BLaER1 treated with 17β-estradiol and CSF1 and Interleukin-3, amounts not matched to agents 10 nM and 100 nM (cell line): ENCODE results near the gene DDX18.

Experiments used
- H3K27ac ChIP-seq, 11 experiments: shearing (Covaris generic); formaldehyde crosslinking; 2 replicates each; pipeline ENCODE4 v1.8.1; 2022
- H3K27me3 ChIP-seq, 11 experiments: shearing (Covaris generic); formaldehyde crosslinking; 2 replicates each; pipeline ENCODE4 v1.8.1; 2022
- H3K36me3 ChIP-seq, 11 experiments: shearing (Covaris generic); formaldehyde crosslinking; 2 replicates each; pipeline ENCODE4 v1.8.1; 2022
- H3K4me1 ChIP-seq, 10 experiments: shearing (Covaris generic); formaldehyde crosslinking; 2 replicates each; pipeline ENCODE4 v1.8.1; 2022
- H3K4me2 ChIP-seq, 11 experiments: shearing (Covaris generic); formaldehyde crosslinking; 2 replicates each; pipeline ENCODE4 v1.8.1; 2022
- H3K4me3 ChIP-seq, 10 experiments: shearing (Covaris generic); formaldehyde crosslinking; 2 replicates each; pipeline ENCODE4 v1.8.1; 2022
- H3K9ac ChIP-seq, 11 experiments: shearing (Covaris generic); formaldehyde crosslinking; 2 replicates each; pipeline ENCODE4 v1.8.1; 2022
- H3K9me3 ChIP-seq, 11 experiments: shearing (Covaris generic); formaldehyde crosslinking; replicated peaks in 1 of 11; 2 replicates each; pipeline ENCODE4 v1.8.1; 2022
- H4K20me1 ChIP-seq, 11 experiments: shearing (Covaris generic); formaldehyde crosslinking; 2 replicates each; pipeline ENCODE4 v1.8.1; 2022
- Cebpa-rat ChIP-seq, 11 experiments: shearing (Covaris generic); IDR thresholded peaks; 2 replicates each; pipeline ENCODE4 v1.8.1; 2022

Gene DDX18

GRCh38 chr2:117850461-117850860, 36.0 kb downstream of the DDX18 start:
- Histone ChIP-seq H3K4me1 (peaks cover 0 to 15% (median 9%) of the 10 kb centered on the region in 10 experiments; a peak in 12 of 20 replicates), H3K4me3 (no peak overlapping the region), H3K4me2 (no peak overlapping the region), H3K9ac (no peak overlapping the region), H4K20me1 (no peaks in the 10 kb centered on the region), H3K27me3 (no peaks in the 10 kb centered on the region), H3K36me3 (no peaks in the 10 kb centered on the region), H3K9me3 (peaks cover 13 to 22% (median 18%) of the 10 kb centered on the region in 11 experiments), H3K27ac (no peak overlapping the region)
- TF ChIP-seq Cebpa-rat (IDR thresholded peaks at IDR 0.05): no peak

DNA sequence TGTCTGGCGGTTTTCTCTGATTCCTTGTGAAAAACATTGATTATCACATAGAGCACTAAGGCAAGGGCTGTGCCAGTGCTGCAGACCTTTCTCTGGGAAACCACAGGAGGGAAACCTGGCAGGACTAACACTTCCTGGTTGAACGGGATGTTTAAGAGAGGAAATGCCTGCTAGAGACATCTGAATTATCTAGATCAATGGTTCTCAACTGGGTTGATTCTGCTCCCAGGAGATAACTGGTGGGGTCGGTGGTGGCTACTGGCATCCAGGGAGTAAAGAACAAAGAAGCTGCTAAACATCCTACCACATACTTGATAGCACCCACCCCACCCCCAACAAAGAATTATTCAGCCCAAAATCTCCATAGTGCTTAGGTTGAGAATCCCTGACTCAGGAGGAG, 37.5 kb downstream of the DDX18 start:
- H3K27ac ChIP-seq: no peak overlapping the region
- H3K4me1 ChIP-seq: peaks cover 0 to 15% (median 9%) of the 10 kb centered on the region in 10 experiments; a peak in 12 of 20 replicates
- no peak overlapping the region for H3K4me3 ChIP-seq
- peak overlapping the region in 7 of 11 experiments; percentile 42 to 79 (median 55); a peak in 14 of 22 replicates for H3K4me2 ChIP-seq
- TF ChIP-seq Cebpa-rat (IDR thresholded peaks at IDR 0.05): no peak
- no peaks in the 10 kb centered on the region for H3K36me3 ChIP-seq
- peaks cover 13 to 18% (median 16%) of the 10 kb centered on the region in 11 experiments for H3K9me3 ChIP-seq
- H4K20me1 ChIP-seq: no peaks in the 10 kb centered on the region
- no peak overlapping the region for H3K9ac ChIP-seq
- no peaks in the 10 kb centered on the region for H3K27me3 ChIP-seq

- Histone ChIP-seq H3K4me3 (no peak overlapping the region), H3K4me2 (no peak overlapping the region), H3K9ac (no peak overlapping the region), H3K4me1 (peaks cover 0 to 15% (median 9%) of the 10 kb centered on the region in 10 experiments; a peak in 12 of 20 replicates), H3K9me3 (peaks cover 2 to 6% (median 4%) of the 10 kb centered on the region in 11 experiments), H3K36me3 (no peaks in the 10 kb centered on the region), H3K27me3 (no peaks in the 10 kb centered on the region), H3K27ac (no peak overlapping the region), H4K20me1 (no peaks in the 10 kb centered on the region)
- TF ChIP-seq Cebpa-rat (IDR thresholded peaks at IDR 0.05): no peak
These were observed 38.8 kb downstream of the DDX18 start for GRCh38 chr2:117853316-117853715.

DNA sequence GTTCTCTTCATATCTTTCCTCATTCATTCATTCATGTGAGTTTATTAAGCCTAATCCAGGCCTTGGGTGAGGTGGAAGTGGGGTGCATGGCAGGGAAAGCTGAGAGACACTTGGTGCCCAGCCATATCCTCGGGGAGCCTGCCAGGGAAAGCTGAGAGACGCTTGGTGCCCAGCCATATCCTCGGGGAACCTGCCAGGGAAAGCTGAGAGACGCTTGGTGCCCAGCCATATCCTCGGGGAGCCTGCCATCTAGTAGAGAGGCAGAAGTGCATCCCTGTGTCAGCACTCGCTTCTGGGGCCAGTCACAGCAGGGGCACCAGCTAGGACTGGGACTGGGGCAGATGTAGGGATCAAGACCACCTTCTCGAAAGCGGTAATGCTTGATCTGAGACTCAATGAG, 39.4 kb downstream of the DDX18 start:
- no peaks in the 10 kb centered on the region for H3K27me3 ChIP-seq
- H3K4me2 ChIP-seq: no peak overlapping the region

GRCh38 chr2:117854610-117855009, 40.1 kb downstream of the DDX18 start:
- Histone ChIP-seq H4K20me1 (no peaks in the 10 kb centered on the region), H3K27me3 (no peaks in the 10 kb centered on the region), H3K4me2 (no peak overlapping the region), H3K36me3 (no peaks in the 10 kb centered on the region), H3K4me1 (peaks cover 0 to 15% (median 9%) of the 10 kb centered on the region in 10 experiments; a peak in 12 of 20 replicates), H3K9me3 (peaks cover 5 to 15% (median 8%) of the 10 kb centered on the region in 11 experiments; a peak in 21 of 22 replicates), H3K4me3 (no peak overlapping the region), H3K27ac (no peak overlapping the region), H3K9ac (no peak overlapping the region)
- no peak for TF ChIP-seq Cebpa-rat (IDR thresholded peaks at IDR 0.05)

More for the DNA sequence above, 39.4 kb downstream of the DDX18 start:
- Histone ChIP-seq H3K4me3 (no peak overlapping the region), H4K20me1 (no peaks in the 10 kb centered on the region), H3K9me3 (peaks cover 0 to 7% (median 1%) of the 10 kb centered on the region in 11 experiments; a peak in 14 of 22 replicates), H3K9ac (no peak overlapping the region), H3K27ac (no peak overlapping the region), H3K4me1 (peaks cover 0 to 15% (median 9%) of the 10 kb centered on the region in 10 experiments; a peak in 12 of 20 replicates), H3K36me3 (no peaks in the 10 kb centered on the region)
- TF ChIP-seq Cebpa-rat (IDR thresholded peaks at IDR 0.05): no peak

- Histone ChIP-seq H3K27me3 (no peaks in the 10 kb centered on the region), H3K4me1 (peaks cover 0 to 15% (median 9%) of the 10 kb centered on the region in 10 experiments; a peak in 12 of 20 replicates), H3K36me3 (no peaks in the 10 kb centered on the region), H3K27ac (no peak overlapping the region), H3K9ac (no peak overlapping the region), H3K4me3 (no peak overlapping the region), H3K4me2 (no peak overlapping the region), H4K20me1 (no peaks in the 10 kb centered on the region), H3K9me3 (peaks cover 13 to 27% (median 19%) of the 10 kb centered on the region in 11 experiments; a peak in 21 of 22 replicates)
- TF ChIP-seq Cebpa-rat (IDR thresholded peaks at IDR 0.05): no peak
These were observed 41.4 kb downstream of the DDX18 start for GRCh38 chr2:117855886-117856285.

DNA sequence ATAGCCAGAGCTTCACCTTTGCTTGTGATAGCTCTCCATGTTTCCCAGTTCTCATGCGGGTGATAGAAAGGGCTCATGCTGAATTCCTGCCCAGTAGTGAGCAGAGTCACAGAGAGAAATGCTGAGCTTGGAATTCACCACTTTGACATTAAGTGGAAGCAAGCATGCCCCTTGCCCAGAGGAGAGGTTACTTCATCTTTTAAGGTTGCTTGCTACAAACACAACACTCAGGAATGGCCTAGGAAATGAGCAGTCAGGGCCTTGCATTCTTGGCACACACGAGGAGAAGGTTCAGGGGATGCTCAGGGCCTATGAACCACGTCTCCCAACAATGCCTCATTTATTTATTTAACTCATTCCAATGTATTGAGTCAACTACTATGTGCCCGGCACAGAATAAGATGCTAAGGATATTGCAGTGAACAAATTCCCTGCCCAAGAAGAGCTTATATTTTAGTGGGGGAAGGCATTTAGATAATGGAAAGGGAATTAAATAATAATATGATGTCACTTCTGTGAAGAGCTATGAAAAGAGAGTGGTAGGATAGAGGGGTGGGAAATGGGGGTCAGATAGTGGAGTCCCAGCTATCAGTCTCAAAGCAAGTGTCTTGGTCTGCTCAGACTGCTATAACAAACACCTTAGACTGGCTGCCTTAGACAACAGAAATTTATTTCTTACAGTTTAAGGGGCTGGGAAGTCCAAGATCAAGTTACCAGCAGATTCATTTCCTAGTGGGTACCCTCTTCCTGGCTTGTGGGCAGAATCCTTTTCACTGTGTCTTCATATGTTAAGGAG, 42.1 kb downstream of the DDX18 start:
- H3K27me3 ChIP-seq: no peaks in the 10 kb centered on the region
- no peak overlapping the region for H3K27ac ChIP-seq
- no peaks in the 10 kb centered on the region for H4K20me1 ChIP-seq
- H3K9ac ChIP-seq: no peak overlapping the region
- no peaks in the 10 kb centered on the region for H3K36me3 ChIP-seq
- no peak overlapping the region for H3K4me3 ChIP-seq
- H3K4me2 ChIP-seq: no peak overlapping the region
- TF ChIP-seq Cebpa-rat (IDR thresholded peaks at IDR 0.05): no peak
- peaks cover 0 to 12% (median 6%) of the 10 kb centered on the region in 10 experiments; a peak in 12 of 20 replicates for H3K4me1 ChIP-seq
- H3K9me3 ChIP-seq: peaks cover 13 to 28% (median 19%) of the 10 kb centered on the region in 11 experiments; a peak in 21 of 22 replicates

- H4K20me1 ChIP-seq: no peaks in the 10 kb centered on the region
- TF ChIP-seq Cebpa-rat (IDR thresholded peaks at IDR 0.05): no peak
- no peak overlapping the region for H3K4me2 ChIP-seq
- no peaks in the 10 kb centered on the region for H3K36me3 ChIP-seq
- no peak overlapping the region for H3K9ac ChIP-seq
- H3K4me1 ChIP-seq: no peaks in the 10 kb centered on the region
- H3K4me3 ChIP-seq: no peak overlapping the region
- H3K27me3 ChIP-seq: no peaks in the 10 kb centered on the region
- peaks cover 13 to 28% (median 19%) of the 10 kb centered on the region in 11 experiments; a peak in 21 of 22 replicates for H3K9me3 ChIP-seq
- no peak overlapping the region for H3K27ac ChIP-seq
These were observed 43.8 kb downstream of the DDX18 start for GRCh38 chr2:117858336-117858735.

DNA sequence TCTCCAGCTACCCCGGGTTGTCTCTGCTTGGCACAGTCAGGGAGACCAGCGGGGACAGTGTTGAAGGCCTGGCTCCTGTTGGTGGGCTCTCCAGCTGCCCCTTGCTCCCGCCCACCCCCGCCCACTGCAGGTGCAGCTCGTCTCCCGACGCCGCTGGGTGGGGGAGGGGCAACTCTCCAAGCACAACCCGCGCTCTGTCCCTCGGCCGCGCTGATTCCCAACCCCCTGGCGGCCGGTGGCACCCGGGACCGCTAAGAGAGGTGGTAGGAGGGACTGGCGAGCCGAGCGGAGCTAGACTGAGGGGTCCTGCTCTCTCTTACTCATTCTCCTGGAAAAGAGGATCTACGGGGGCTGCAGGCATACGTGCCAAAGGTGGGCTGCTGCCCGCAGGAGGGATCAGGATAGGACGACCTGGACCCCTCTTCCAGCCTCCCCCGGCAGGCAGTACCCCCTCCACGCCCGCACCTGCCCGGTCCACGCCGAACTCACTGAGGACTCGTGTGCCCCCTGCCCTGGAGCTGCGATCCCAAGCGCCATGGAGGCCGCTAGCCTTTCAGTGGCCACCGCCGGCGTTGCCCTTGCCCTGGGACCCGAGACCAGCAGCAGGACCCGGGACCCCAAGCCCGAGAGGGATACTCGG, 44.5 kb downstream of the DDX18 start:
- no peak overlapping the region for H3K27ac ChIP-seq
- no peaks in the 10 kb centered on the region for H3K36me3 ChIP-seq
- H4K20me1 ChIP-seq: no peaks in the 10 kb centered on the region
- TF ChIP-seq Cebpa-rat (IDR thresholded peaks at IDR 0.05): no peak
- no peaks in the 10 kb centered on the region for H3K27me3 ChIP-seq
- H3K4me3 ChIP-seq: no peak overlapping the region
- H3K9me3 ChIP-seq: peaks cover 13 to 28% (median 19%) of the 10 kb centered on the region in 11 experiments; a peak in 21 of 22 replicates
- H3K4me1 ChIP-seq: no peaks in the 10 kb centered on the region
- no peak overlapping the region for H3K9ac ChIP-seq
- H3K4me2 ChIP-seq: no peak overlapping the region
